NCI-H1105 treated with DMSO at 0.1 percent for 48 hours (cell line): ENCODE data around the gene SEC16A.
"Not testable (repeated sequence)": the region's sequence is repeated elsewhere in the genome, so short reads cannot be mapped to it uniquely, and the experiment has no call there.

Experiments
- DNase-seq: peaks from one replicate; lab custom pipeline; 2025; lab: John Stamatoyannopoulos, UW

The SEC16A gene

DNA sequence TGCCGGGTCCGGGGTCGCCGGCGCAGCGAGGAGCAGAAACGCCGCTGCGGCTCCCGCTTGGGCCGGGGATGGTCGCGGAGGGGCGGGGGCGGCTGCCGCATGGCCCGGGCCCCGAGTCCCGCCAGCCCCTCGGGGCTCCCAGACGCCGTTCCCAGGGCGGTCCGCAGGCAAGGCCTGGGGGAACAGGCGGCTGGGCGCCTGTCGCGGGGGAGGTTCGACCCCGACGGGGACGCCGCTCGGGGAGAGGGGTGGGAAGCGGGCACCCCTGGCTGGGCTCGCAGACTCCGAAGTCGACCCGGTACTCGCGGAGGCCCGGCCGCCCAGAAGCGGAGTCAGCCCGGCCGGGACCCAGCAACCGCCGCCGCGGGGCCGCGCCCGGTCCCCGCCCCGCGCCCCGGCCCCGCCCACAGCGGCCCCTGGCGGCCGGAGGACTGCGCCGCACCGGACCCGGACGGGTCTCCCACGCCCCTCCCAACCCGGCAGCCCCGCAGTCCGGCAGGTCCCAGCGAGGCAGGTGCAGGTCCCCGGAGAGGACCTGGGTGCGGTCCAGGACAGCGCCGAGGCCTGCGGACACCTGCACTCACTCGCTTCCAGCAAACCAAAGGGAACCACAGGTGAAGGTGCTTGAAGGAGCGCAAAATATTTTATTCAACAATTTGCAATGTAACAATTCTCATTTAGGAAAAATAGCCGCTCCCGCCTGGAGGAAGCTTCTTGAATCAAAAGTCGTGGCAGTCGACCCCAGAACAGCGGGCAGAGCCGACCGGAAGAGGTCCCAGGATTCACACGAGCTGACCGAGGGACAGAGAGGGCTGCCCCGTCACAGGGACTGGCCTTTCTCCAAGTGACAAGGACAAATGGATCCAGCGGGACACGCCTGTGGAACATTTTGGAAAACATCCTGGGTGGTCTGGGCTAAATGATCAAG lies 43.1 kb downstream of the SEC16A start, which contains the start of gene INPP5E:
INPP5E (minus strand) TSS at position 365 of the 928 bp plus-strand sequence. CDS start 426 bp downstream, outside the sequence.
- DNase-seq, result peak; percentile 29

DNA sequence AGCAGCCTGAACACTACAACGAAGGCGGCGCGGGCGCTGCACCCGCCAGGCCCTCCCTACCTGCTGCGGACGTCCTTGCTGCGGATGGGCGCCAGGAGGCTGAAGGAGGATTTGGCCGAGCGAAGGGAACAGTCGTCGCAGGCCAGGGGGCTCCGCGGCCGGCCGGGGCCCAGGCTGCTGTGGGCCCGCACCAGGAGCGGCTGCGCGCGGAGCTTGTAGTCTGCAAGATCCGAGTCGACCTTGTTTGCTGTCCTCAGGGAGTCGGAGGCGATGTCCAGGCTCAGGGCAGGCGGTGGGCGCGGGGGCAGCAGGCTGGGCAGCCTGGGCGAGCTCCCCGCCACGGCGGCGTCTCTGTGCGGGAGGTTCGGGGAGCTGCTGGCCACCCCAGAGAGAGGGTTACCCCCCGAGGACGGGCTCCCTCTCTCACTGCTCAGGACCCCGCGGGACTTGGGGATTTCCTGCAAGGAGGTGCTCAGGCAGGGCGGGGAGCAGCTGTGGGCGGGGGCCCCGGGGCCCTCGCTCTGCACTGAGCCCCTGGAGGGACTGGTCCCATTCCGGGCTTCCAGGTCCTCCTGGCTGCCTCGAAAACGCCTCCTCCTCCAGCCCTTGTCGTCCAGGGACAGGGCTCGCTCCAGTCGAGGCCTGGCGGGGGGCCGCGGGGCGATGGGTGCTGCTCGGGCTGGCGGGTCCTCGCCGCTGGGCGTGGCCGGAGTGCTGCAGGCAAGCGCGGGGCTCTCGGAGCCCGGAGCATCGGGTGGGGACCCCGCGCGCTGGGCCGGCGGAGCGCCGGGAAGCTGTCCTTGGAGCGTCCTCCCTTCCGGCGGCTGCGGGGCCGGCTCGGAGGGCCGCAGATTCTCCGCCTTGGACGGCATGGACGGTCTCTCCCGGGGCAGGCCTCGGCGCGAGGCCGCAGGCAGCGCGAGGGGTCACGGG lies 44.0 kb downstream of the SEC16A start:
- DNase-seq, result no peak

DNA sequence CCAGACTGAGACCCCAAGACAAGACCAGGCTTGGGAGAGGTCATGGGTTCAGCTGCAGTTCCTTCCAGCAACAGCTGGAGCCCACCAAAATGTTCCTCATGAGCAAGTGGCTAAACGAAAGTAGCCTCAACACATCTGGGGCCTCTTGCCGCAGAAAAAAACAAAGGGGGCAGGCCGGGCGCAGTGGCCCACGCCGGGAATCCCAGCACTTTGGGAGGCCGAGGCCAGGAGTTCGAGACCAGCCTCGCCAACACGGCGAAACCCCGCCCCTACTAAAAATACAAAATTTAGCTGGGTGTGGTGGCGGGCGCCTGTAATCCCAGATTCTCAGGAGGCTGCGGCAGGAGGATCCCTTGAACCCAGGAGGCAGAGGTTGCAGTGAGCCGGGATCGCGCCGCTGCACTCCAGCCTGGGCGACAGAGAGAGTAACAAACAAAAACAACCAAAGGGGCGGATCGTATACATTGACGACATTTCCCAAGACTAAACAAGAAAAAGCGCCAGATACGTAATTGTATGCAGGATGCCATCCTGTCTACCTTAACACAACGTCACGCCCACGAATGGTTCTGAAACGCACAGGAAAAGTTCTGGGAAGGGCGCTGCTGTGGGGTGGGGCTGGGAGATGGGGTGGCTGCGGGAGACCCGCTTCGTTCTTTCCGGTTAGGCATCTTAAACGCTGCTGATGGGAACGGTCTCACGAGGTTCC lies 44.8 kb downstream of the SEC16A start:
- DNase-seq, result no peak

DNA sequence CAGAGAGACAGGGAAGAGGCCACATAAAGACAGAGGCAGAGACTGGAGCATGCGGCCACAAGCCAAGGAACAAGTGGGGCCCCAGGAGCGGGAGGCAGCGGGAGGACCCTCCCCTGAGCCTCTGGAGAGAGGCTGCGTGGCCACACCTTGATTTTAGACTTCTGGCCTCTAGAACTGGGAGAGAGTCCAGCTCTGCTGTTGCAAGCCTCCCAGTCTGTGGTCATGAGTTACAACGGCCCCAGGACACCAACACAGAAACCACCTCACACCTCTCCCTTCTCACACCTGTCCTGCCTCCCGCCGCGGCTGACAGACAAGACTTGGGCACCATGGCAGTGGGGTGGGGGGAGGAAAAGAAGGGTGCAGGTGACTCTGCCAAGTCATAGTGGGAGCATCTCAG lies 45.4 kb downstream of the SEC16A start:
- DNase-seq, result no peak

DNA sequence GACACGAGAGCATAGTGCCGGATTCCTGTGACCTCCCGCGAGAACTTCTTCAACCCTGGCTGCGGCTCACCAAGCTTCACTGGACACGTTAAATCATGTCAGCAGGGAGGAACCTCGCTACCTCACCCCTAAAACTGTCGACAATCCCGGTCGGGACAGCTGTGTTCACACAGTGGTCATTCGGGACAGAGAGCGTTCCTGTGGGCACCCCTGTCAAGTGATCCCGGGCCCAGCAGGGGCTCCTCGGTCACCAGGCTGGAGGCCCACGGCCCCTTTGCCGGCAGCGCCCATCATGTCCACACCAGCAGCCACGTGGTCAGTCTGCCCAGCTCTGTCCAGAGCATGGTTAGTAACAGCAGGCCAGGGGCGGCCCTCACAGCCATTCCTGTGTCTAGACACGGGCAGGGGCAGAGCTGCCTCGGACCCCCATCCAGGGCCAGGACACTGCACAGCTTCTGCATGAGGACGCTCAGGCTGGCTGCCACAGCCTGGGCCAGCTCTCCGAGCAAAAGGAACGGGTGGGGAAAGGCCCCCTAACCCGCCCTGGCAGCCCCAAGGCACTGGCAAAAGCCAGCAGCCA lies 46.7 kb downstream of the SEC16A start:
- DNase-seq, result no peak

DNA sequence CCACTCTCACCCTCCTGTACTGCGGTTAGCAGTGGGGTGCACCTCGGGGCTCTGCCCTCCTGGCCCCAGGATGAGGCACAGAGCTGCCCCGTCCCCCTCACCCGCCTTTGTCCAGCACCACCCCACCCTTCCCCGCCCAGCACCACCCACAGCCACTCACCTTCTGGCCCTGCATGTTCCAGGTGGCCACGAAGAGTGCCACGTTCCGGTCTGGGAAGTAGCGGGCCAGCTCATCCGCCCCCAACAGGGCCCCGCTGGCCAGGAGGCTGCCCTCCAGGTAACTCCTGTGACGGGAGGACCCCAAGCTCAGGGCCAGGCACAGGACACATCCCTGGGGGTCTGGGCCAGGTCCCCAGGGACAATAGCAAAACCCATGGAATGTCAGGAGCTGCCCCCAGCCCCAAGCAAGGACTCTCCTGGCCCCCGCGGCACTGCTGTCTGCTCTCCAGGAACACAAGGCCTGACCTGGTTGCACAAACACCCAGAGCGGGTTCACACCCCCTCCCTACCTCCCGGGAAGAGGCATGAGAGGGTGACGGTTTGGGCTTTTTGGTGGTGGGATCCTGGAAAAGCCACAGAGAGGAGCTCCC lies 48.2 kb downstream of the SEC16A start:
- DNase-seq, result no peak

DNA sequence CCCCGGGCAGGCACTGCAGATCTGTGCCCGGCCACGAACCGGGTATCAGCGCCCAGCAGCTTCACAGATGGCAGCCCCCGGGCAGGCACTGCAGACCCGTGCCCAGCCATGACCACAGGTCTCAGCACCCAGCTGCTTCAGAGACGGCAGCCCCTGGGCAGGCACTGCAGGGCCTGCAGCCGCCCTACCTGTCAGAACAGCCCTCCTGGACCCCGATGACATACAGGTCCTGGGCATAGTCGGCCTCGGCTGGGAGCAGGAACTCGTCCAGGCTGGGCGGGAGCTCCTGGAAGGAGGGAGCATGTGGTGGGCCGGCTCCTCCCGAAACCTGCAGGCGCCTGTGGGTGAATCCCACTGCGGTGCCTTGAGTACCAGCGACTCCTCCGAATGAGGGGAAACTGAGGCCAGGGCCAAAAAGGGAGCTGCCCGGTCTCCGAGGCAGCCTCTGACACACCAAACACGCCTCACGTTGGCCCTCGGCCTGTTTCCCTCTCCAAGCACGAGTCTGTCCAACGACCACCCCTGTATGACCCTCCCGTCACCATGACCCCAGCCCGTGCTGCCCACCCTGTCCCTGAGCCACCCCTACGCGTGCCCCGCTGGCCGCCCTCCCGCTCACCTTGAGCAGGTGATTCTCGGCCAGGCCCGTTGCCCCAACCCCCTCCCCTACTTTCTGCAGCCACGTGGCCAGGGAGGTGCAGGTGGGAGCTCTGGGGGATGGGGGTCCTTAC lies 48.8 kb downstream of the SEC16A start:
- no peak for DNase-seq

DNA sequence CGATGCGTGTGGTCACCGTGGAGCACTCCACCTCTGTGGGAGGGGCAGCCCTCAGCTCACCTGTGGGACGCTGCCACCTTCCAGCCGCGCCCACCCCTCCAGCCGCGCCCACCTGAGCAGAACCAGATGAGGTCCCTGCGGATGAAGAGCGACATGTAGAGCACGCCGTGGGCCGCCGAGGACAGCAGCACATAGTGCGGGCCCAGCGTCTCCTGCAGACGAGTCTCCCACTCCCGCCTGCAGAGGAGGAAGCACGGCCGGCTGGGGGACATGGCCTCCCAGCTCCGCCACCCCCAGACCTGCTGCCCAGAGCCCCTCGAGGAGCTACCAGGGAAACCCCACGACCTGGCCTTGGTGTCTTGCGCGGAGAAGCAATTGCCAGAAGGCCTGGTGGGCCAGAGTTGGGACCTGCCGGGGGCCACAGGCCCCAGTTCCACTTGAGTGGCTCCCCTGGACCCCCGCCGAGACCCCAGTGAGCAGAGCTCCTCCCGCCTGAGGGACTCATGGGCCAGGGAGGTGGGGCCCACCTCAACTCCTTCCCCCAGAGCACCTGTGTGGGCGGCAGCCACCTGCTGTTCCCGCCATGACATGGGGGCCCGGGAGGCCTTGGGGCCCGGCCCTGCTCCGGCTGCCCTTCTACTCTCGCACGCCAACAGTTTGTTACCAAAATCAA lies 49.7 kb downstream of the SEC16A start:
- no peak for DNase-seq

DNA sequence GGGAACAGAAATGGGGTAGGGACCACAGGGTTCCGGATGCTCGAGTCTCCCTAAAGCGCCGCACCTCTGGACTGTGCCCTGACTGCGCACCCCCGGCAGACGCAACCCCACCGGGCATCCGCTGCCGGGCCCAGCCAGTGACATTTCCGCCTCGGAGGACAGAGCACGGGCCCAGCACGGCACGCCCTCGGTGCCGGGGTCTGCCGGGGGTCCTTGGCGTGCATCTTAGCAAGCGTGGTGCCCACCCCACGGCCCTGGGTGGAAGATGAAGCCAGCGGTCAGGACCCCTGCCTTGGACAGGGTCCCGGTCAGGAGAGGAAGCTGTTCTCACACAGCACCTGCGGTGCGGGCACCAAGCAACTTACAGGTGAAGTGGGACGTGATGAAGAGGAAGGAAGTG lies 50.2 kb downstream of the SEC16A start:
- DNase-seq, result no peak

DNA sequence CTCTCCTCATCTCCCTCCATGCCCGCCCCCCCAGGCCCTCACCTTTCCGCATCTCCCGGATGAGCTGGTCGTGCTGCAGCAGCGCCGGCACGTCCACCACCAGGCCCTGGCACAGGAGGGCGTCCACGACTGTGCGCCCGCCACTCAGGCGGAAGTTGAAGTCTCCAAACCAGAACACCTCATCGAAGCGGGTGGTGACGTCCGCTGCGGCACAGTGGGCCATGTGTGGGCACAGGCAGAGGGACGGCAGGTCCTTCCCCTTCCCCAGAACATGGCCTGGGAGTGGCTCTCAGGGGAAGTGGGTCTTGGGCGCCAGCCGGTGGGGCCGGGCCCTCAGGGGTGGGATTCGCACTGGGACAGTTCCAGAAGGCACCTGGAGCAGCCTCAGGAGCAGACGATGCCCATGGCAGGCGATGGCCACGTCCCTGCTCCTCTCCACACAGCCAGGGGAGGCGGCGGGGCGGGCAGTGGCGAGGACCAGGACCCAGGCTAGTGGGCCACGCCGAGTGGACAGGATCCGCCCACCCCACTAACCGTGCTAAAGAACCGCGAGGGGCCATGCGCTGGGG lies 51.0 kb downstream of the SEC16A start:
- no peak for DNase-seq

DNA sequence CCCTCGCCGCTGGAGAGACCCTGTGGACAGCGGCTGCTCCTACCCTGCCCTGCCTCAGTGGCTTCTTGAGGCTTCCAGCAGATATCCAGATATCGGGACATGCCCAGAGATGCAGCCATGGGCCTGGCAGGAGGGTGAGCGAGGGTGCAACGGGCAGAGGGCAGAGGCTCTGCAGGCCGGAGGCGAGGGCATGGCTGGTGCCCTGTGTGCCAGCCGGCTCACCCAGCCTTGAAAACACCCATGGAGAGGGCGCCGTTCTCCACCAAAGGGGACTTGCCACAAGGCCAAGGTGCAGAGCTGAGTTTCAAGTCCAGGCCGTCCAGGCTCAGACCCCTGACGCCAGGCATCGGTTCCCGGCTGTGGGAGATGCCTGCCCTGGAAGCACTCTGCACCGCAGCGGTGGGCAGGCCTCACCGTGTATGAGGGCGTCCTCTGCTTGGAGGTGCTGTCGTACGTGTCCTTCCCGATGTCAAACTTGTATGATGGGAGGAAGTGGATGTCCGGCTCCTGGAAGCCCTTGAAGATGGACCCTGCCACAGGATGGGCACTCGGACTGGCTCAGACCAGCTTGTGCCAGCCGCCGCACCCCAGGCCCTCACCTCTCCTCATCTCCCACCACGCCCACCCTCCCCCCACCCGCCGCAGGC lies 52.1 kb downstream of the SEC16A start:
- DNase-seq, result no peak

DNA sequence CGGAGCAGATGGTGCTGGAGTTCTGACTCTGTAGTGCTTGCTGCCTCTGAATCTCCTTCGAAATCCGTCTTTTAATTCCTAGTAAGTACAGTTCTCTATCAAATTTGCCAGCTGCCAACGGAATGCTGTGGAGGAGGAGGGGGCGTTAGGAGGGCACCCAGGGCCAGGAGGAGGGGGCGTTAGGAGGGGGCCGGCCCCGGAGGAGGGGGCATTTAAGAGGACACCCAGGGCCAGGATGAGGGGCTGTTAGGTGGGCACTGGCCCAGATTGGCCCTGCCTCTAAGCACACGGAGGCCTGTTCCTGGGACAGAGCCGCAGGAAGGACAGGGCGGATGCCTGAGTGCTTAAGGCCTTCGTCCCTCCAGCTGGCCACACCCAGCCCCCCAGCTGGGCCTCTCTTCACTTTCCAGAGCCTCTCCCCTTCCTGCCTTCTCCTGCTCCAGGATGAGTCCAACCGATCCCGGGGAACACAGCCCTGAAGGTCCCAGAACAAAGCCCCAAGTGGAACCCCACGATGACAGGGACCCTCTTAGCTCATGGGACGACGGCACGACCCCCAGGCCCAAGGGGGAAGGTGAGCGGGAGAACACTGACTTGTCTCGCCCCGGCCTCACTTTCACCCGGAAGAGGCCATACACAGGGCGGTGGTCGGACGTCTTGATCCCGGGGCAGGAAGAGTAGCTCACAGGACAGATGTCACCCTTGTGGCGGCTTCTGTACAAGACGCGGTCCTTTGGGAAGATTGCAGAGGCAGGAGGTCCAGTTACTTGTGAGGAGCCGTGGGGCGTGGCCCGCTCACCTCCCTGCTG lies 53.0 kb downstream of the SEC16A start:
- no peak for DNase-seq

DNA sequence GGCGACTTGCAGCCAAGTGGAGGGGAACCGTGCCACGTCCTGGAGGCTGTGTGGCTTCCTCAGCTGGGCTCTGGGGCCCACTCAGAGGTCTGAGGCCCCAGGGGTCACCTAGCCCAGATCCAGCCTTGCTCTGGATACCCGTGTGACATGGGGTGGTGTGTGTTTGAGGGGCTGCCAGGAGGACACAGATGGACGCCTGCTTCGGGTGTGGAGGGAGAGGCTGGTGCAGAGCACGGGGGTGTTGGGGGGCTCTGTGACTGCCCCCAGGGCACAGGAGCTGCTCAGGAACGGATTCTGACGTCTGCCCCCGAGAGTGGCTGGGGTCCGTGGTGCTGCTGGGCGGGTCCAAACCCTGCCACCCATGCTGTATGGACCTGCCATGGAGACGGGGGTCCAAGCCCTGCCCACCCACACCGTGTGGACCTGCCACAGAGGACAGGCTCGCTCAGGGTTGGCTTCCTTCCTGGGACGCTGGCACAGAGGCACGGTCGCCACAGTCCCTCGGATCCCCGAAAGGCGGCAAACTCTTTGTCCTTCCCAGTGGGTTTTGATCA lies 53.7 kb downstream of the SEC16A start:
- DNase-seq, result no peak

DNA sequence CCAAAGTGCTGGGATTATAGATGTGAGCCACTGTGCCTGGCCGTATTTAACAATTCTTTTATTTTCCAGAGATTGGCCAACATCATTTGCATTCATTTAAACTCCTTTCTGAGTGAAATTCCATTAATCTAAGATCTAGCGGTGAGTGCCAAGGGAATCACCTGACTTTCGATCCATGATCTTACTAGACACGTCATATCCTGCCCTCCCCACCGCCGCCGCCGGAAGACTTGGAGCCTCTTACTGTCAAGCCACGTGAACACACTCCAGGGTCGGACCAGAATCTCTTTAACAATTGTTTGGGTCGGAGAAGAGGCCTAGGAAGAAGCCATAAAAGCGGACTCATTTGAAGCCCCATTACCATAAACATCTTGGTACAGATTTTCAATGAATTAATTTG lies 56.1 kb downstream of the SEC16A start:
- DNase-seq, result no peak

DNA sequence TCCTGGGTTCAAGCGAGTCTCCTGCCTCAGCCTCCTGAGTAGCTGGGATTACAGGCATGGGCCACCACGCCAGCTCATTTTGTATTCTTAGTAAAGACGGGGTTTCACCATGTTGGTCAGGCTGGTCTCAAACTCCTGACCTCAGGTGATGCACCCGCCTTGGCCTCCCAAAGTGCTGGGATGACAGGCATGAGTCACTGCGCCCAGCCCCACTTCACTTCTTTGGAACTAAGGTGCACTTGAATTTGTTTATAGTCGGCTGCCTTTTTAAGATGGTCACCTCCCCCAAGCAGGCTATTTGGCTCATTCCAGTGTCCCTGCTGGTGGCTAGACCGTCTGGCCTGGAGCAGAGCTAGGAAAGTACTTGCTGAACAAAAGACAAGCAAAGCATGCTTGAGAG lies 57.5 kb downstream of the SEC16A start:
- DNase-seq, result not testable (repeated sequence)

DNA sequence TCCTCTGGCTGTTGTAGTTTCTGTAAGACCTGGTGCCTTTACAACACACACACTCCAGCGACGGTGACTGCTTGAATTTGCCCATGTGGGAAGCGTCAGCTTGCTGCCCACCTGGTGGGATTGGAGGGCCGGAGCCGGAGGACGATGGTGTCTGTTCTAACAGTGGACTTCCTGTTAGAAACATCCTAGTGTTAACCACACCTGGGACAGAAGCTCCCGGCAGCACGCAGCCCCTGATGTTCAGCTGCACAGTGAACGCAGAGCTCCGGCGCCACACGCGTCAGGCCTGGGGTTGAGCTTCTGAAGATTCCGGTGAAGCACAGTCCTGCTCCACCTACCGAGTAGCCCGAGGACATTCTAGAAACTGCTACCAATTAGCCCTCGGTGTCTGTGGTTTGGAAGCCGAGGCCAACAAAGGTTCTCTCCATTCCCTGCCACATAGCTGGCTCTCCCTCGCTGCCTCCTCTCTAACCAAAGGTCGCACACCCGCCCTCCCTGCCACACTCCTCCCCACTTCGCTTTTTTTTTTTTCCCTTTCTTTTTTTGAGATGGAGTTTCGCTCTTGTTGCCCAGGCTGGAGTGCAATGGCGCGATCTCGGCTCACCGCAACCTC lies 58.0 kb downstream of the SEC16A start:
- DNase-seq, result no peak

DNA sequence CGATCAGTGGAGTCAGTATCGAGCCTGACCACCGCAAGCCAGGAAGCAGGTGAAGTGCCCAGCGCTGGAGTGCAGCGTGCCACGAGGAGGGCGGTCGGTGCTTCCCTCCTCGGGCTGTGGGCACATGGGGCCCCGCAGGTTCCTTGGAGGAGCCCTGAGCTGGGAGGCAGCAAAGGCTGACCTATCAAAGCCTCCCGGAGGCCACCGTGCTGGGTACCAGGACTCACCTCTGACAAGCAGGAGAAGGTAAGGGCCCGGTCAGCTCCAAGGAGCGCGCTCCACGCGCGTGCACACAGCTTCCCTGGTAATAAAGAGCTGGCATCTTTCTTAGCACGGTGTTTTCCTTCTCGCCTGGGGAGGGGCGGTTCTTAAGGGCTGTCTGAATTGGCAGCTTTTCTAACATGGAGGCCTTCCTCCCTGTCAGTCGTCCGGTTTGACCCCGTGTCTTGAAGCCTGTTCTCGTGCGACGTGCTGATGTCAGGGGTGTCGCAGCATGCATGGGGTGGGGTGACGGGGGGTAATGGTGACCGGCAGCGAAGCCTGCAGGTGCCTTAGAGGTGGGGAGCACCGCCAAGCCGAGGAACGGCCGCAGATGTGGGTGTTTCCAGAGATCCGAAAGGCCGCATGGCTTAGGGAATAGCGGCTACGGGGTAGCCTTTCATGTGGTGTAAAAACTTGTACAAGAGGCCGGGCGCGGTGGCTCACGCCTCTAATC lies 59.3 kb downstream of the SEC16A start:
- no peak for DNase-seq
